ENCODE data around the gene CYP20A1. TPM values are rescaled to one million over a fixed set of nuclear protein-coding genes. Genes with fewer than 3 reads are reported as not detected.

The CYP20A1 gene
- total RNA-seq, 1 experiment from 2014 or later = 21.9 TPM

GRCh38 chr2:203347375-203347774 lies 108.6 kb downstream of the CYP20A1 start:
- no peak for DNase-seq
- H3K36me3 Mint-ChIP-seq (ENCODE audit: insufficient read depth in 1 of 3, low read depth in 3 of 3) = peaks cover 18 to 25% (median 22%) of the 10 kb centered on the region in 3 experiments

More at GRCh38 chr2:203347375-203347774, 108.6 kb downstream of the CYP20A1 start:
- no peak overlapping the region for H2AFZ ChIP-seq (ENCODE audit: low read length)
- no peak overlapping the region for H2BK12ac ChIP-seq (ENCODE audit: insufficient read length, low read depth, low read length)
- no peak overlapping the region for H2AK5ac ChIP-seq (ENCODE audit: insufficient read length, low read length)
- H3K79me2 ChIP-seq (ENCODE audit: insufficient read depth, low read length) = peaks cover 14% of the 10 kb centered on the region; the same call in 1 of the 2 replicates
- no peaks in the 10 kb centered on the region for H3K9me3 ChIP-seq (ENCODE audit: control insufficient read depth, low read depth, low read length)
- Mint-ChIP-seq H3K4me1 (peaks cover 16 to 26% of the 10 kb centered on the region in 2 experiments), H3K4me3 (no peak overlapping the region), H3K27me3 (ENCODE audit: low read depth) (no peaks in the 10 kb centered on the region), H3K9me3 (no peaks in the 10 kb centered on the region), H3K27ac (peak overlapping the region in 1 of 3 experiments; percentile 70; a peak in 2 of 7 replicates)
- H3K27me3 ChIP-seq (ENCODE audit: insufficient read depth, low read length) = no peaks in the 10 kb centered on the region
- no peak overlapping the region for H3K27ac ChIP-seq (ENCODE audit: insufficient read length, low read depth, low read length)
- H3K18ac ChIP-seq (ENCODE audit: insufficient read length, low read depth, low read length) = no peak overlapping the region
- H3K4me1 ChIP-seq (ENCODE audit: insufficient read depth, low read length) = no peaks in the 10 kb centered on the region; the same call in 1 of the 2 replicates
- H3K56ac ChIP-seq (ENCODE audit: insufficient read length, low read depth, low read length) = no peak overlapping the region
- no peak overlapping the region for H3K9ac ChIP-seq (ENCODE audit: extremely low read depth, insufficient read length, low read length)
- H4K8ac ChIP-seq (replicated peaks; ENCODE audit: insufficient read length, low read depth, low read length) = no peak overlapping the region
- H3K4ac ChIP-seq (ENCODE audit: low read depth, low read length) = no peak overlapping the region
- H4K91ac ChIP-seq (ENCODE audit: insufficient read length, low read depth, low read length) = no peak overlapping the region
- no peak overlapping the region for H3K4me2 ChIP-seq (ENCODE audit: insufficient read depth, insufficient read length, low read length)
- TF ChIP-seq CTCF (conservative IDR thresholded peaks at IDR 0.05) = no peak
- no peaks in the 10 kb centered on the region for H4K20me1 ChIP-seq (ENCODE audit: control insufficient read depth, insufficient read depth, insufficient read length)
- H3T11ph ChIP-seq (ENCODE audit: low read length) = no peak overlapping the region
- no peak overlapping the region for H2BK120ac ChIP-seq (ENCODE audit: low read depth, low read length, poor library complexity, severe bottlenecking)
- no peak overlapping the region for H3K14ac ChIP-seq (ENCODE audit: insufficient read depth, low read length)
- WGBS (ENCODE audit: extremely low coverage, insufficient read length, low lambda C conversion rate) = no CpG with 5 or more reads among the region's 4 CpGs
- H3K23me2 ChIP-seq (ENCODE audit: insufficient read length, low read depth, low read length, poor library complexity, severe bottlenecking) = no peaks in the 10 kb centered on the region
- peaks cover 10% of the 10 kb centered on the region for H3K79me1 ChIP-seq (ENCODE audit: insufficient read depth, low read depth, low read length, poor library complexity, severe bottlenecking)
- no peak overlapping the region for H2BK20ac ChIP-seq (ENCODE audit: low read depth, low read length, poor library complexity, severe bottlenecking)
- H2BK15ac ChIP-seq (ENCODE audit: low read depth, low read length) = no peak overlapping the region
- H3K23ac ChIP-seq (ENCODE audit: insufficient read length, low read depth, low read length) = no peak overlapping the region
- no peak overlapping the region for H2BK5ac ChIP-seq (ENCODE audit: insufficient read length, low read length)
- no peak overlapping the region for H4K5ac ChIP-seq (ENCODE audit: insufficient read length, low read depth, low read length)
